ENCODE measurements around the gene FRS3.

DNA sequence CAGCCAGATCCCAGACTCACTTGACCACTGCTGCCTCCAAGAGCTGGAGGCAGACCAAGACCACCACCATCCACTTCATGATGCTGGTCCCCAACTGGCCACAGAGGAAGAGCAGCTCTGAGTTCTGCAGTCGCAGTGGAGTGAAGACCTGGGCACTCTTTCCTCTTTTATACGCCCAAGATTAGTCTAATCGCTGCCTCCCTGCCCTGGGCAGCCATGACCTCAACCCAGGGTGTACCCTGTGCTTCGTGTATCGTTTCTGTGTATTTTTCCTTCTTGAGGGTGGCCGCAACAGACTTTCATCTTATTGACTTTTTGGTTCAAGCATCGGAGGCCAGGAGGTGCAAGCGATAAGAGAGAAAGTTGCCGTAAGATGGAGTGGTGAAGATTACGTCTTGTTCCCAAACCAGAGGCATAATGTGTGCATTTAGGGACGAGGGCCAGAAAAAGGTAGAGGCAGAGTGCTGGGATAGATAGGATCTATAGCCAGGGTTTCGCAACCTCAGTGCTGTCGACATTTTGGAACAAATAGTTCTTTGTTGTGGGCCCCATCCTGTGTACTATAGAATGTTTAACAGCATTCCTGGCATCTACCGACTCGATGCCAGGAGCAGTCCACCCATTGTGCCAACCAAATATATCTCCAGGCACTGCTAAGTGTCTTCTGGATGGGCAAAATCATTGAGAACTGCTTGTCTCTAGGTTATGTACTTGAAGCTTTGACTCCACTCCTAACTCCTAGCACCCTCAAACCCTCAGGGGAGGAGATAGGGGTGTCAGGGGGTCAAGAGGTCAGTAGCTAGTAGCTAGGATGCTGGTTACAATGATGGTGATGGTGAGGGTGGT lies 32.2 kb downstream of the FRS3 start, which contains the start of gene PGC:
- TF ChIP-seq, protein P1, sequence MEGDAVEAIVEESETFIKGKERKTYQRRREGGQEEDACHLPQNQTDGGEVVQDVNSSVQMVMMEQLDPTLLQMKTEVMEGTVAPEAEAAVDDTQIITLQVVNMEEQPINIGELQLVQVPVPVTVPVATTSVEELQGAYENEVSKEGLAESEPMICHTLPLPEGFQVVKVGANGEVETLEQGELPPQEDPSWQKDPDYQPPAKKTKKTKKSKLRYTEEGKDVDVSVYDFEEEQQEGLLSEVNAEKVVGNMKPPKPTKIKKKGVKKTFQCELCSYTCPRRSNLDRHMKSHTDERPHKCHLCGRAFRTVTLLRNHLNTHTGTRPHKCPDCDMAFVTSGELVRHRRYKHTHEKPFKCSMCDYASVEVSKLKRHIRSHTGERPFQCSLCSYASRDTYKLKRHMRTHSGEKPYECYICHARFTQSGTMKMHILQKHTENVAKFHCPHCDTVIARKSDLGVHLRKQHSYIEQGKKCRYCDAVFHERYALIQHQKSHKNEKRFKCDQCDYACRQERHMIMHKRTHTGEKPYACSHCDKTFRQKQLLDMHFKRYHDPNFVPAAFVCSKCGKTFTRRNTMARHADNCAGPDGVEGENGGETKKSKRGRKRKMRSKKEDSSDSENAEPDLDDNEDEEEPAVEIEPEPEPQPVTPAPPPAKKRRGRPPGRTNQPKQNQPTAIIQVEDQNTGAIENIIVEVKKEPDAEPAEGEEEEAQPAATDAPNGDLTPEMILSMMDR (IDR thresholded peaks at IDR 0.05; ENCODE audit: control extremely low read depth in 1 of 3, insufficient read depth in 1 of 3, low read depth in 1 of 3, low read length in 3 of 3), result no peak
- TF ChIP-seq POLR2AphosphoS5 (IDR thresholded peaks at IDR 0.05; ENCODE audit: low read depth, low read length) (no peak), MAFK (IDR thresholded peaks at IDR 0.05; ENCODE audit: low read depth, low read length) (no peak), EZH2 (IDR thresholded peaks at IDR 0.05; ENCODE audit: low read depth, low read length, severe bottlenecking) (no peak), ZNF274 (IDR thresholded peaks at IDR 0.05; ENCODE audit: borderline replicate concordance, extremely low read depth, low read length) (no peak), CBX5 (IDR thresholded peaks at IDR 0.05; ENCODE audit: low read depth, low read length) (no peak), SRF (IDR thresholded peaks at IDR 0.05; ENCODE audit: low read depth, low read length) (no peak), YY1 (IDR thresholded peaks at IDR 0.05; ENCODE audit: low read depth, low read length) (no peak), TEAD4 (IDR thresholded peaks at IDR 0.05; ENCODE audit: low read depth, low read length) (no peak), NRF1 (IDR thresholded peaks at IDR 0.05; ENCODE audit: low read depth, low read length) (no peak), JUND (IDR thresholded peaks at IDR 0.05; ENCODE audit: low read length) (no peak), PHF8 (conservative IDR thresholded peaks at IDR 0.05; ENCODE audit: low read depth, low read length) (no peak), RAD21 (IDR thresholded peaks at IDR 0.05 in 1 of 2, conservative IDR thresholded peaks at IDR 0.05 in 1 of 2; ENCODE audit: low read depth in 2 of 2, low read length in 2 of 2) (no peak)
- TF ChIP-seq, protein P2, sequence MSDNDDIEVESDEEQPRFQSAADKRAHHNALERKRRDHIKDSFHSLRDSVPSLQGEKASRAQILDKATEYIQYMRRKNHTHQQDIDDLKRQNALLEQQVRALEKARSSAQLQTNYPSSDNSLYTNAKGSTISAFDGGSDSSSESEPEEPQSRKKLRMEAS (IDR thresholded peaks at IDR 0.05), result no peak
